Measurements from ENCODE around the gene F2R. TPM values are rescaled to one million over a fixed set of nuclear protein-coding genes. Genes with fewer than 3 reads are reported as not detected.
"Not testable (repeated sequence)": the region's sequence is repeated elsewhere in the genome, so short reads cannot be mapped to it uniquely, and the experiment has no call there.

F2R gene
- total RNA-seq, 4 donors from 2014 or later = 5.8 to 11.3 (median 9.5) TPM

- TF ChIP-seq CTCF (IDR thresholded peaks at IDR 0.05) = no peak
- ATAC-seq (ENCODE audit: low FRiP score) = no peak
- no peak for DNase-seq (ENCODE audit: low spot score)
Observed at GRCh38 chr5:76754668-76755078, 38.7 kb downstream of the F2R start.

GRCh38 chr5:76755779-76756637, 40.1 kb downstream of the F2R start:
- TF ChIP-seq CTCF (IDR thresholded peaks at IDR 0.05) = no peak
- ATAC-seq (ENCODE audit: low FRiP score) (no peak), DNase-seq (ENCODE audit: low spot score) (no peak)

DNA sequence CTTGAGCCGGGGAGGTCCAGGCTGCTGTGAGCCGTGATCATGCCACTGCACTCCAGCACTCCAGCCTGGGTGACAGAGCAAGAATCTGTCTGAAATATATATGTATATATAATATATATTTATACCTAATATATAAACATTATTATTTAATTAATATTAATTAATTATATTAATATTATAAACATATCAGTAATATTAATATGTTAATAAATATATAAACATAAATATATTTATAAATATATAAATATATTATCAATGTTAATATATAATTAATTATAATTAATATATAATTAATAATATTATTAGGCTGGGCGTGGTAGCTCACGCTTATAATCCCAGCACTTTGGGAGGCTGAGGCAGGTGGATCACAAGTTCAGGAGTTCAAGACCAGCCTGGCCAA, 41.1 kb downstream of the F2R start:
- no peak for TF ChIP-seq CTCF (IDR thresholded peaks at IDR 0.05)
- ATAC-seq (ENCODE audit: low FRiP score) (no peak), DNase-seq (ENCODE audit: low spot score) (no peak)

GRCh38 chr5:76761118-76761517, 45.2 kb downstream of the F2R start:
- ATAC-seq (ENCODE audit: low FRiP score); DNase-seq (ENCODE audit: low spot score): not testable (repeated sequence)

GRCh38 chr5:76762484-76762883, 46.6 kb downstream of the F2R start:
- ATAC-seq (ENCODE audit: low FRiP score) = no peak
- no peak for TF ChIP-seq CTCF (IDR thresholded peaks at IDR 0.05)
- DNase-seq (ENCODE audit: low spot score) = no peak

DNA sequence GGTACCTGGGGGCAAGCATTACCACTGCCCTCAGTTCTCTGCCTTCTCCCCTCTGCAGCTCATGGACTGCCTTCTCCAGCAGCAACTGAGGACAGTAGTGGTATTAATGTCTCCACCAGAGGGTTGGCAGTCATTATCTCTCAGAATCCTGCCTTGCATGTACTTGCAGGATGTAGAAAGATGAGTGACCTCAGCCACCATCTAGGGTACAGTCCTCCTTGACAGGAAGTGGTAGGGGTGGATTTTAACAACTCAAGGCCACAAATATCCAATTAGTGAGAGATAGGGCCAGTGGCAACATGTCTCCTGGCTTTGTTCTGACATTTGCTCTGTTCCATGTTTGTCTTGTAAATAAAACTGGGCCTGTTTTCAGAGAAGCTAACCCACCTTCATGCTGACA, 47.2 kb downstream of the F2R start:
- no peak for TF ChIP-seq CTCF (IDR thresholded peaks at IDR 0.05)
- DNase-seq (ENCODE audit: low spot score) (no peak), ATAC-seq (ENCODE audit: low FRiP score) (no peak)

DNA sequence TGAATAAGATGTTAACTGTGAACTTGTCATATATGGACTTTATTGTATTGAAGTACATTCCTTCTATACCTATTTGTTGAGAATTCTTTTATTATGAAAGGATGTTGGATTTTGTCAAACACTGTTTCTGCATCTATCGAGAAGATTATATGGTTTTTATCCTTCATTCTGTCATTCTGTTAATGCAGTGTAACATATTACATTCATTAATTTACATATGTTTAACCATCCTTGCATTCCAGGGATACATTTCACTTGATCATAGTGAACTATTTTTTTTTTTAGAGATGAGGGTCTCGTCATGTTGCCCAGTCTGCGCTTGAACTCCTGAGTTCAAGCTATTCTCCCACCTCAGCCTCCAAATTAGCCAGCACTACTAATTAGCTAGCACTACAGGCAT, 48.4 kb downstream of the F2R start:
- no peak for TF ChIP-seq CTCF (IDR thresholded peaks at IDR 0.05)
- DNase-seq (ENCODE audit: low spot score) (no peak), ATAC-seq (ENCODE audit: low FRiP score) (no peak)
